Hepatocyte (in vitro differentiated cells): ENCODE measurements around the gene PTPMT1. TPM values are rescaled to one million over a fixed set of nuclear protein-coding genes. Genes with fewer than 3 reads are reported as not detected.
A peak's percentile ranks its signal among the peaks of the same experiment; 100 is the strongest.
"Not testable (repeated sequence)": the region's sequence is repeated elsewhere in the genome, so short reads cannot be mapped to it uniquely, and the experiment has no call there.

Source experiments
- DNase-seq: peaks from one replicate; pipeline ENCODE4 v3.0.0-alpha.2; 2016; ENCODE audit warnings: low spot score
- H2AFZ ChIP-seq: fragments of 200-600 bp; sonication (generic); 2 replicates; pipeline ENCODE4 v1.6.0; 2016; ENCODE audit warnings: antibody characterized with exemption, mild to moderate bottlenecking
- H3K27ac ChIP-seq: fragments of 200-600 bp; sonication (generic); 2 replicates; pipeline ENCODE4 v1.5.1; 2016; ENCODE audit warnings: mild to moderate bottlenecking
- H3K27me3 ChIP-seq: fragments of 200-600 bp; sonication (generic); 2 replicates; pipeline ENCODE4 v1.6.1; 2016
- H3K36me3 ChIP-seq: fragments of 200-600 bp; sonication (generic); replicated peaks from 2 replicates; pipeline ENCODE4 v1.5.1; 2016; ENCODE audit warnings: low read depth; ENCODE audit not compliant: insufficient read depth
- H3K4me1 ChIP-seq: fragments of 200-600 bp; sonication (generic); 2 replicates; pipeline ENCODE4 v1.5.1; 2016; ENCODE audit warnings: mild to moderate bottlenecking, moderate library complexity; ENCODE audit not compliant: insufficient read depth
- H3K4me2 ChIP-seq: fragments of 200-600 bp; sonication (generic); 2 replicates; pipeline ENCODE4 v1.6.0; 2016
- H3K4me3 ChIP-seq: fragments of 200-600 bp; sonication (generic); 2 replicates; pipeline ENCODE4 v1.5.1; 2016; ENCODE audit warnings: mild to moderate bottlenecking
- H3K79me2 ChIP-seq: fragments of 200-600 bp; sonication (generic); 2 replicates; pipeline ENCODE4 v1.6.0; 2017; ENCODE audit warnings: mild to moderate bottlenecking
- H3K9me2 ChIP-seq: fragments of 200-600 bp; sonication (generic); replicated peaks from 2 replicates; pipeline ENCODE4 v1.6.0; 2017; ENCODE audit warnings: mild to moderate bottlenecking; ENCODE audit not compliant: insufficient read depth
- H3K9me3 ChIP-seq: fragments of 200-600 bp; sonication (generic); 2 replicates; pipeline ENCODE4 v1.5.1; 2016; ENCODE audit warnings: low read depth, mild to moderate bottlenecking
- H4K20me1 ChIP-seq: fragments of 200-600 bp; sonication (generic); 2 replicates; pipeline ENCODE4 v1.6.0; 2016; ENCODE audit warnings: mild to moderate bottlenecking; ENCODE audit not compliant: insufficient read depth, poor library complexity, severe bottlenecking
- EZH2 ChIP-seq: fragments of 200-600 bp; sonication (generic); IDR thresholded peaks from 2 replicates; pipeline ENCODE4 v1.6.1; 2016; ENCODE audit warnings: antibody characterized with exemption, mild to moderate bottlenecking, borderline replicate concordance
- EZH2phosphoT487 ChIP-seq: fragments of 200-600 bp; sonication (generic); IDR thresholded peaks from one replicate; pipeline ENCODE4 v1.6.1; 2018; ENCODE audit warnings: antibody characterized with exemption, mild to moderate bottlenecking, low read depth, moderate library complexity; ENCODE audit not compliant: unreplicated experiment, severe bottlenecking
- WGBS: methylation state at CpG from one replicate; pipeline ENCODE4 v1.1.6; 2016; ENCODE audit warnings: low lambda C conversion rate; ENCODE audit errors: missing lambda C conversion rate; 5-methylcytosine and 5-hydroxymethylcytosine counted together
- polyA plus RNA-seq: library from polyadenylated mRNA; unstranded; fragments of >200 nt; fragmentation: Nextera tagmentation; extraction: Ambion mirVana; gene quantifications from 2 replicates; pipeline ENCODE4 v1.2.1, GENCODE V29; 2016
- total RNA-seq: library from RNA; depleted of rRNA; stranded (reverse); fragments of >200 nt; gene quantifications from 2 replicates; pipeline ENCODE4 v1.2.3, GENCODE V29; 2014
- TF ChIP-seq, protein P1 (sequence below): fragments of 200-600 bp; sonication (generic); IDR thresholded peaks from 2 replicates; pipeline ENCODE4 v1.5.1; 2016; ENCODE audit warnings: antibody characterized with exemption, mild to moderate bottlenecking; ENCODE audit not compliant: poor library complexity

The PTPMT1 gene
- total and polyA plus RNA-seq, 2 experiments from 2014 or later = 108 to 112 TPM

DNA sequence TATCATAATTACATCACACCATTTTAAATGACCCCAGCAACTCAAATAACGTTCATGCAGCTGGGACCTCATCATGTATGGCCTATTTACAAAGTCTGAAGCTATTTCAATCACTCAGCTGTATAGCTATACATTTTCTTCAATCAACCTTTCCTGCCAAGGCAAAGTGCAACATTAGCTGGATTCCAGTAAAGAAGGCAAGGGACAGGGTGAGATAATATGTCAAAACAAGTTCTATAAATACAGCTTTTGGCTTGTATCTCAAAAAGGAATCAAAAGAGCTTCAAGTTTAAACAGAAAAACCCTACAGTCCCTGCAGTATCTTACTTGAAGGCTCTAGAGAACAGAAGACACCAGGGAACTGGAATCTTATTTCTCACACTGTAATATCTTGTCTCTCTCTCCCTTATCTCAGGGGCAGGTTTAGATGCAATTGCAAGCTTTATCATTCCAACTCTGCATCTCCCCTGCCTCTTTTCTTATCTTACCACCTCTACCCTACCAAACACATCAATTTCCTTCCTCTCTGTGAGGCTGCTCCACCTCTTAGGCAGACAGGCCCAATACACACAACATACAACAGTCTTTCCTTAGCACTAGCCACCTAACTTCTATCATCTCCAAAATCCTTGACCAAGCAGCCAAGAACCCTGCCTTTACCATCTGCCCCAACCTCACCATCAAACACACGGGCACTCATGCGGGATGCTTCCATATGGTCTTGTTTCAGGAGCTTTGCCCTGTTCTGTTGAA, 47.0 kb upstream of the PTPMT1 start:
- Histone ChIP-seq H3K9me3 (no peaks in the 10 kb centered on the region), H3K9me2 (no peaks in the 10 kb centered on the region), H3K27ac (peak overlapping the region; percentile 44), H4K20me1 (peaks cover 89% of the 10 kb centered on the region), H3K4me1 (peaks cover 20% of the 10 kb centered on the region), H3K4me3 (no peak overlapping the region), H3K27me3 (no peaks in the 10 kb centered on the region), H2AFZ (no peak overlapping the region), H3K4me2 (no peak overlapping the region), H3K79me2 (peaks cover 100% of the 10 kb centered on the region), H3K36me3 (no peaks in the 10 kb centered on the region)
- no peak for DNase-seq
- 82% methylated on average over 3 of the region's 3 CpGs for WGBS
- TF ChIP-seq EZH2phosphoT487 (no peak), EZH2 (no peak)
- TF ChIP-seq, protein P1, sequence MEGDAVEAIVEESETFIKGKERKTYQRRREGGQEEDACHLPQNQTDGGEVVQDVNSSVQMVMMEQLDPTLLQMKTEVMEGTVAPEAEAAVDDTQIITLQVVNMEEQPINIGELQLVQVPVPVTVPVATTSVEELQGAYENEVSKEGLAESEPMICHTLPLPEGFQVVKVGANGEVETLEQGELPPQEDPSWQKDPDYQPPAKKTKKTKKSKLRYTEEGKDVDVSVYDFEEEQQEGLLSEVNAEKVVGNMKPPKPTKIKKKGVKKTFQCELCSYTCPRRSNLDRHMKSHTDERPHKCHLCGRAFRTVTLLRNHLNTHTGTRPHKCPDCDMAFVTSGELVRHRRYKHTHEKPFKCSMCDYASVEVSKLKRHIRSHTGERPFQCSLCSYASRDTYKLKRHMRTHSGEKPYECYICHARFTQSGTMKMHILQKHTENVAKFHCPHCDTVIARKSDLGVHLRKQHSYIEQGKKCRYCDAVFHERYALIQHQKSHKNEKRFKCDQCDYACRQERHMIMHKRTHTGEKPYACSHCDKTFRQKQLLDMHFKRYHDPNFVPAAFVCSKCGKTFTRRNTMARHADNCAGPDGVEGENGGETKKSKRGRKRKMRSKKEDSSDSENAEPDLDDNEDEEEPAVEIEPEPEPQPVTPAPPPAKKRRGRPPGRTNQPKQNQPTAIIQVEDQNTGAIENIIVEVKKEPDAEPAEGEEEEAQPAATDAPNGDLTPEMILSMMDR = no peak

DNA sequence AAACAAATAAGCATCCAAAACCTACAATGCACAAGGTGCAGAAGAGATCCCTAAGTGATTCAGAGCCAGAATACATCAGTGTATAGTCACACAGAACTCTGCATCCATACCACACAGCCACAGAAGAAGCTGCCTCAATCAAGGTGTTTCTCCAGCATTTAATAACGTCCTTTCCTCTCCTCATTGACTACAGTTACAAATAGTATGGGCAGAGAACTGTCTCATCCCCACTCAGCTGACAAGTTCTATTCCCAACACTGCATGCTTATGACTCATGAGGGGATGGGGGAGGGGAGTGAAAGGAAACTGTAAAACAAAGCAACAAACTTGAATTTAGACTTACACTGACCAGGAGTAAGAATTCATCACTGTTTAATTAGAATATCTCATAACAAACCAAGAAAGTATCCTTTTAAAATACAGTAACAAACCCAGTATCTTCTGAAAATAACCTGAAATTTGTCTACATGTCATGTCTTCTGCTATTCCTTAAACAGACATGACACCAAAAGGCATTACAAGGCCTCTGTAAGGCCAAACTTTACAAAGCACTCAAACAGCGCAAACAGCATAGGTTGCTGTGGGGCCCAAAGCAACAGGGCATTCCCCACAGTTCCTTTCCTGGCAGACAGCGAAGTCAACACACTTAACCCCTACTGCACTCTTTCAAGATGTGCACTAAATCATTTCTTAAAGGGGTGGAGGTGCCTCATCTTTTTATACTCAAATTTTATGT, 41.7 kb upstream of the PTPMT1 start:
- Histone ChIP-seq H3K79me2 (peaks cover 96% of the 10 kb centered on the region), H4K20me1 (peaks cover 96% of the 10 kb centered on the region), H3K4me3 (no peak overlapping the region), H3K27ac (peak overlapping the region; percentile 87), H2AFZ (no peak overlapping the region), H3K9me2 (no peaks in the 10 kb centered on the region), H3K4me1 (peaks cover 29% of the 10 kb centered on the region), H3K4me2 (peak overlapping the region; percentile 53), H3K27me3 (no peaks in the 10 kb centered on the region), H3K9me3 (no peaks in the 10 kb centered on the region), H3K36me3 (no peaks in the 10 kb centered on the region)
- TF ChIP-seq EZH2 = no peak
- TF ChIP-seq EZH2phosphoT487 = no peak
- TF ChIP-seq, protein P1 = no peak
- peak; percentile 71 for DNase-seq
- 6% methylated on average over 3 of the region's 3 CpGs for WGBS

DNA sequence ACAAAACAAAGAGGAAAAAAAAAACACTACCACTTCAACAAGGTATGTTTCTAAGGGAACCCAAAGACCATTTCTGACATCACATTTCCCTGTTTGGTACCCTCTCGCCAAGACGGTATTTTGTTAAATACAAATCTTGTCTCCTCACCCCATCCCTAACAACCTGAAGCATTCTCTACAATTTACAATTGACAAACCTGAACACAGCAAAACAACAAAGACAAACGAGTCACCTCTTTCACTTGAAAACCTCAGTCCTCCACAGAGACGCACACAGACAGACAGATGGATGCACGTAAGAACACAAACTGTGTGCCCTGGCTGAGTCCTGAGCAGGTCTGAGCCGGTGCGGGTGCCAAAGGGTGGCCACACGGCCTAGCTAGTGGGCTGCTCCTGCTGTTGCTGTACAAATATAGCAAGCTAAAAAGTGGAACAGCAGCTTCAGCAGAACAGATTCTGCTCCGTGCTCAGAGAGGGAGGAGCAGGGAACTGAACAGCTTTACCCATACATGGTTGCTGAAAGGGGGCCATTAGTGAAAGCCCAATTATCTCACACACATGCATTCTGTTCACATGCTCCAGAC, 41.0 kb upstream of the PTPMT1 start:
- Histone ChIP-seq H3K27me3 (no peaks in the 10 kb centered on the region), H3K9me3 (no peaks in the 10 kb centered on the region), H3K27ac (peak overlapping the region; percentile 87), H3K79me2 (peaks cover 96% of the 10 kb centered on the region), H3K9me2 (no peaks in the 10 kb centered on the region), H3K4me1 (peaks cover 28% of the 10 kb centered on the region), H3K36me3 (no peaks in the 10 kb centered on the region), H4K20me1 (peaks cover 96% of the 10 kb centered on the region), H3K4me2 (peak overlapping the region; percentile 53), H2AFZ (no peak overlapping the region), H3K4me3 (no peak overlapping the region)
- WGBS = 45% methylated on average over 9 of the region's 9 CpGs
- DNase-seq = peak; percentile 23
- TF ChIP-seq EZH2phosphoT487 = no peak
- TF ChIP-seq, protein P1 = no peak
- TF ChIP-seq EZH2 = no peak

DNA sequence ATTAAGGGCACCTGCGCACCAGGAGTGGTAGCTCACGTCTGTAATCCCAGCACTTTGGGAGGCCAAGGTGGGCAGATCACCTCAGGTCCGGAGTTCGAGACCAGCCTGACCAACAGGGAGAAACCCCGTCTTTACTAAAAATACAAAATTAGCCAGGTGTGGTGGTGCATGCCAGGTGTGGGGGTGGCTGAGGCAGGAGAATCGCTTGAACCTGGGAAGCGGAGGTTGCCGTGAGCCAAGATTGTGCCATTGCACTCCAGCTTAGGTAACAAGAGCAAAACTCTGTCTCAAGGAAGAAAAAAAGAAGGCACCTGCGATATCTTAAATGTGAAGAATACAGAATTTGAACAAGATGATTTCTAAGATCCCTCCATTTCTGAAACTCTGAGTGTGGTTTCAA, 39.4 kb upstream of the PTPMT1 start:
- not testable (repeated sequence) for H3K4me3 ChIP-seq, DNase-seq, H3K9me2 ChIP-seq, H3K9me3 ChIP-seq, H2AFZ ChIP-seq, H3K36me3 ChIP-seq, H3K27ac ChIP-seq, H3K27me3 ChIP-seq, H3K4me2 ChIP-seq
- Histone ChIP-seq H3K4me1 (peaks cover 28% of the 10 kb centered on the region), H3K79me2 (peaks cover 96% of the 10 kb centered on the region), H4K20me1 (peaks cover 99% of the 10 kb centered on the region)
- 94% methylated on average over 9 of the region's 9 CpGs for WGBS
